Aorta (tissue), 5 donors: ENCODE data around the gene TAS1R3. TPM values are rescaled to one million over a fixed set of nuclear protein-coding genes. Genes with fewer than 3 reads are reported as not detected.
A peak's percentile ranks its signal among the peaks of the same experiment; 100 is the strongest.
"Not testable (repeated sequence)": the region's sequence is repeated elsewhere in the genome, so short reads cannot be mapped to it uniquely, and the experiment has no call there.

Experiments used
- ATAC-seq: fragments of 200-7000 bp; cut with Tn5 transposase; one replicate; pipeline ENCODE4 v1.9.1; 2022; ENCODE audit warnings: moderate library complexity; ENCODE audit not compliant: low FRiP score
- DNase-seq, 2 donors: peaks; one replicate each; pipeline ENCODE4 v3.0.0-alpha.2; 2020
- H3K27ac ChIP-seq, 2 donors: one replicate each; pipeline ENCODE4 v1.5.1; 2013; ENCODE audit warnings: low read length in 2 of 2, mild to moderate bottlenecking in 2 of 2, moderate library complexity in 2 of 2, control low read depth in 1 of 2, inconsistent platforms in 1 of 2, low read depth in 1 of 2
- H3K27me3 ChIP-seq, 2 donors: one replicate each; pipeline ENCODE4 v1.6.1; 2013; ENCODE audit warnings: control low read depth in 1 of 2, low read length in 1 of 2, mild to moderate bottlenecking in 1 of 2, moderate library complexity in 1 of 2; ENCODE audit not compliant: insufficient read depth in 2 of 2, control insufficient read depth in 1 of 2
- H3K36me3 ChIP-seq, 2 donors: one replicate each; pipeline ENCODE4 v1.6.1; 2013; ENCODE audit warnings: control low read depth in 1 of 2, low read length in 1 of 2, mild to moderate bottlenecking in 1 of 2; ENCODE audit not compliant: insufficient read depth in 2 of 2, control insufficient read depth in 1 of 2
- H3K4me1 ChIP-seq, 2 donors: one replicate each; pipeline ENCODE4 v1.6.1; 2013; ENCODE audit warnings: low read length in 2 of 2, control low read depth in 1 of 2, mild to moderate bottlenecking in 1 of 2, moderate library complexity in 1 of 2; ENCODE audit not compliant: insufficient read depth in 2 of 2, control insufficient read depth in 1 of 2
- H3K4me3 ChIP-seq, 2 donors: one replicate each; pipeline ENCODE4 v1.5.1; 2013; ENCODE audit warnings: low read length in 2 of 2, control low read depth in 1 of 2, mild to moderate bottlenecking in 1 of 2
- H3K9me3 ChIP-seq: one replicate; pipeline ENCODE4 v1.6.1; 2013; ENCODE audit warnings: mild to moderate bottlenecking, low read length; ENCODE audit not compliant: control insufficient read depth
- WGBS, 2 donors: extraction: QIAGEN DNeasy Blood & Tissue Kit; methylation state at CpG; one replicate each; pipeline ENCODE4 v1.1.7; 2013; 5-methylcytosine and 5-hydroxymethylcytosine counted together
- intact Hi-C, 2 donors: fragments of 100-400 bp; cut with DNase I; formaldehyde crosslinking; loops; one replicate each; pipeline versions ENCODE4 v1.14.2 to v1.15.0; 2022
- polyA plus RNA-seq, 2 donors: library from polyadenylated mRNA; stranded (reverse); fragments of 200-250 nt; gene quantifications; one replicate each; pipeline ENCODE4 v1.2.3, GENCODE V29; 2013
- total RNA-seq, 2 donors: library from RNA; stranded (reverse); fragmentation: NEBNext Ultra II Directional; extraction: Animal tissue kit (Norgen Biotek cat#: 25700); gene quantifications; one replicate each; pipeline ENCODE4 v1.2.1, GENCODE V29; 2021
- donor health status: healthy with polysubstance abuse.
- donor health status: Bipolar disorder and iron deficiency.
- donor health status: DM: no; HTN: no; CAD: no.
- donor health status: DM: no; HTN: no; CAD: no.
- donor health status: DM: yes; HTN: yes; CAD: no.

Gene TAS1R3
- total and polyA plus RNA-seq, 4 donors = 0.24 to 0.36 (median 0.28) TPM

DNA sequence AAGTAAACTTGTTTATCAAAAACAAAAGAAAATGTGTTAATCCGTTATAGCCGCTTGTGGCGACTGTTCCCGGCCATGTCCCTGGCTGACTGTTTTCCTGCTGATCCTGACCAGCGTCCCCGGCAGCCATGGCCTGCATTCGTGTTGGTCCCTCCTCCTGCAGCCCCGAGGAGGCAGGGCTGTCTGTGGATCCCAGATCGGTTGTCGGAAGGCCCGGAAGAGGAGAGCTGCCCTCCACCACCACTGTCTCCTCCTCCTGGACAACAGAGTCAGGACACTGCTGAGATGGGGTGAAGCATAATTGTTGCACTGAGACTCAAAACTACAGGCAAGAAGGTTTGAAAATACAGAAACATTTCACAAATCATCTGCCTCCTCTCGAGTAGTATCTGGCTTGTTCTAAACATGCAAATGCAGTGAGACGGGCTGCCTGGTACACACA is 30.9 kb downstream of the TAS1R3 start:
- no peak overlapping the region for H3K4me3 ChIP-seq
- ATAC-seq = no peak
- WGBS, 2 donors = 31 to 47% methylated on average over 13 of the region's 13 CpGs
- no peaks in the 10 kb centered on the region for H3K4me1 ChIP-seq
- no peaks in the 10 kb centered on the region for H3K27me3 ChIP-seq
- no peak overlapping the region for H3K27ac ChIP-seq
- H3K36me3 ChIP-seq = no peaks in the 10 kb centered on the region
- no peaks in the 10 kb centered on the region for H3K9me3 ChIP-seq
- DNase-seq = peak; percentile 69 to 78
- intact Hi-C loops = no loop called here

DNA sequence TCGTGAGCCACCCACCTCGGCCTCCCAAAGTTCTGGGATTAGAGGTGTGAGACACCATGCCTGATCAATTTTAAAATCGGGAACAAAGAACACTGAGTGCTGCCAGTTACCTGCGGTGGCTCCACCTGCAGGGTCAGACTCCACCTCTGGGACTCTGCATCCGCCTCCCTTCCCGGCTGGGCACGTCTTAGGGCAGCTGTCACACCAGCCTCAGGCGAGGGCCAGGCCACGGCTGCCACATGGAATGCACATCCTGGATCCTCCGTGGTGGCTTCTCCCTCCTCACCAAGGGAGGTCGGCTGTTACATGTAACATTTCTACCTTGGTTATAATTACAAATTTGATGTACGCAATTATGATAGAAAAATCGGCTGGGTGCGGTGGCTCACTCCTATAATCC is 33.2 kb downstream of the TAS1R3 start:
- intact Hi-C loops = no loop called here
- ATAC-seq = no peak
- 84 to 85% methylated on average over 14 of the region's 14 CpGs for WGBS, 2 donors

DNA sequence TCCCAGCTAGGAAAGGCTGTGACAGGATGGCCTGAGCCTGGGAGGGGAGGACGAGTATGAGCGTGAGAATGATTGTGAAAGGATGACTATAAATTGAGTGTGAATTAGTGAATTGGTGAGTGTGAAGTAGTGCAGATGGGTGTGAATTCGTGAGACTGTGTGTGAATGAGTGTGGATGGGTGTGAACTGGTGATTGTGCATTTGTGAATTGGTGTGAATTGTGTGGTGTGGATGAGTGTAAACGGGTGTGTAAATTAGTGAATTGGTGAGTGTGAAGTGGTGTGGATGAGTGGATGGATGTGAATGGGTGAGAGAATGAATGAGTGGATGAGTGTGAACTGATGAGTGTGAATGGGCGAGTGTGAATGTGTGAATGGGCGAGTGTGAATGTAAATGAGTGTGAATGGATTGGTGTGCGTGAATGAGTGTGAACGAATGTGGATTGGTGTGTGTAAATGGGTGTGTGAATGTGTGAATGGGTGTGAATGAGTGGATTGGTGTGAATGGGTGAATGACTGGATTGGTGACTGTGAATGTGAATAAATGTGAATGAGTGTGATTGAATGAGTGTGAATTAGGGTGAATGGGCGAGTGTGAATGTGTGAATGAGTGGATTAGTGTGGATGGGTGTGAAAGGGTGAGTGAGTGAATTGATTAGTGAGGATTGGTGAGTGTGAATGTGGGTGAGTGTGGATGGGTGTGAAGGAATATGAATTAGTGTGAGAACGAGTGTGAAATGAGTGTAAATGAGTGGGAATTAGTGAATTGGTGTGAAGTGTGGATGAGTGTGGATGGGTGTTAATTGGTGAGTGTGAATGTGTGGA is 35.0 kb downstream of the TAS1R3 start:
- WGBS, 2 donors = 83 to 85% methylated on average over 10 of the region's 10 CpGs
- no peaks in the 10 kb centered on the region for H3K27me3 ChIP-seq
- ATAC-seq = no peak

More for the DNA sequence above, 33.2 kb downstream of the TAS1R3 start:
- no peaks in the 10 kb centered on the region for H3K27me3 ChIP-seq
- H3K36me3 ChIP-seq = no peaks in the 10 kb centered on the region
- no peak for DNase-seq
- no peak overlapping the region for H3K4me3 ChIP-seq
- no peaks in the 10 kb centered on the region for H3K4me1 ChIP-seq
- H3K9me3 ChIP-seq = no peaks in the 10 kb centered on the region
- H3K27ac ChIP-seq = no peak overlapping the region

DNA sequence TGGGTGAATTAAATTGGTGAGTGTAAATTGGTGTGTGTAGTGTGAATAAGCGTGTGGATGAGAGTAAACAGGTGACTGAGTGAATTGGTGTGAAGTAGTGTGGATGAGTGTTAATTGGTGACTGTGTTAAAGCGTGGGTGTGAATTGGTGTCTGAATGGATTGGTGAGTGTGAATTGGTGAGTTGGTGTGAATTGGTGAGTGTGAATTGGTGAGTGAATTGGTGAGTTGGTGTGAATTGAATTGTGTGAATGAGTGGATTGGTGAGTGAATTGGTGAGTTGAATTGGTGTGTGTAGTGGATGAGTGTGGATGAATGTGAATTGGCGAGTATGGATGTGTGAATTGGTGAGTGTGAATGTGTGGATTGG is 35.6 kb downstream of the TAS1R3 start:
- WGBS, 2 donors = 97 to 98% methylated on average over 3 of the region's 3 CpGs
- DNase-seq (no peak), ATAC-seq (no peak)
- Histone ChIP-seq H3K27ac (no peak overlapping the region), H3K4me1 (no peaks in the 10 kb centered on the region), H3K36me3 (no peaks in the 10 kb centered on the region), H3K4me3 (no peak overlapping the region), H3K9me3 (no peaks in the 10 kb centered on the region), H3K27me3 (no peaks in the 10 kb centered on the region)
- intact Hi-C loops = no loop called here

More for the DNA sequence above, 35.0 kb downstream of the TAS1R3 start:
- DNase-seq = no peak
- Histone ChIP-seq H3K36me3 (no peaks in the 10 kb centered on the region), H3K27ac (no peak overlapping the region), H3K4me3 (no peak overlapping the region), H3K4me1 (no peaks in the 10 kb centered on the region), H3K9me3 (no peaks in the 10 kb centered on the region)
- intact Hi-C loops = no loop called here

DNA sequence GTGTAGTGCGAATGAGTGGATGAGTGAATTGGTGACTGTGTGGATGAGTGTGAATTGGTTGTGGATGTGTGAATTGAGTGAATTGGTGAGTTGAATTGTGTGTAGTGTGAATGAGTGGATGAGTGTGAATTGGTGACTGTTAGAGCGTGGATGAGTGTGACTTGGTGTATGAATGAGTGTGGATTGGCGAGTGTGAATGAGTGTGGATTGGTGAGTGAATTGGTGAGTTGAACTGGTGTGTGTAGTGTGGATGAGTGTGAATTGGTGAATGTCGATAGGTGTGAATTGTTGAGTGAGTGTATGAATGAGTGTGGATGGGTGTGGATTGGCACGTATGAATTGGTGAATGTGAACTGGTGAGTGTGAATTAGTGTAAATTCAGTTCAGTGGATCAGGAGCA is 36.2 kb downstream of the TAS1R3 start:
- intact Hi-C loops = no loop called here
- WGBS, 2 donors = 97 to 98% methylated on average over 5 of the region's 5 CpGs
- ATAC-seq = no peak

DNA sequence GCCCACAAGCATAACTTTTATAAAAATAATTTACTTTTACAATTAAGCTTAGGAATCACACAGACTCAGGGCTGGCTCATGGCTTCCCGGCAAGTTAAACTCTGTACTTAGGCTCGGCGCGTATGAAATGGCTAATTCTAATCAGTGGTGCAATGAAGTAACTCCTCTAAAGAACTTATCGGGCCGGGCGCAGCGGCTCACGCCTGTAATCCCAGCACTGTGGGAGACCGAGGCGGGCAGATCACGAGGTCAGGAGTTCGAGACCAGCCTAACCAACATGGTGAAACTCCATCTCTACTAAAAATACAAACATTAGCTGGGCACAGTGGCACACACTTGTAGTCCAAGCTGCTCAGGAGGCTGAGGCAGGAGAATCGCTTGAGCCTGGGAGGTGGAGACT is 39.0 kb downstream of the TAS1R3 start:
- intact Hi-C loops, H3K27me3 ChIP-seq, H3K27ac ChIP-seq, H3K4me1 ChIP-seq, H3K36me3 ChIP-seq, ATAC-seq, DNase-seq, H3K4me3 ChIP-seq, H3K9me3 ChIP-seq: not testable (repeated sequence)
- WGBS, 2 donors = 91 to 93% methylated on average over 14 of the region's 14 CpGs

More for the DNA sequence above, 36.2 kb downstream of the TAS1R3 start:
- Histone ChIP-seq H3K27ac (no peak overlapping the region), H3K9me3 (no peaks in the 10 kb centered on the region), H3K36me3 (no peaks in the 10 kb centered on the region), H3K27me3 (no peaks in the 10 kb centered on the region), H3K4me1 (no peaks in the 10 kb centered on the region), H3K4me3 (no peak overlapping the region)
- no peak for DNase-seq

DNA sequence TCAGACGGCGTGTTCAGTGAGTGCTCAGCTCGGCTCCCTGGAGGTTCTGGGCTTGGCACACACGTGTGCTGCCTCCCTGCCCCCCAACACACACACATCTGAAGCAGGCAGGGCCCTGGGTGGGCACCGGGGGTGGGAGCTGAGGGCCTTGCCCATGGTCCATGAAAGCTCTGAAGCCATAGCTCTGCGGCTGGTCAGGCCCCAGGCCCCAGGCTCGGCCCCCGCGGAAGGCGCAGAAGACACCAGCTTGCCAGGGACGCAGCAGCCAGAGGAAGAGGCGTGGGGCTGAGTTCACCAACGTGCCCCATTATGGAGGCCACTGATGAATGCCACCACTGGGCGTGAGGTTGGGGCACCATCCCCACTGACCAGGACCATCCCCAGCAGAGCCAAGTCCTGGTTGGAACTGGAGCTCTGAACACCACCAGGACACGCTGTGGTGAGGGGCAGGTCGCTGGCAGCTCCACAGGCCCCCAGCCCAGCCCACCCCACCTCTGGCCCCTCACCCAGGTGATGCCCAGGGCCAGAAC is 39.8 kb downstream of the TAS1R3 start:
- no peaks in the 10 kb centered on the region for H3K9me3 ChIP-seq
- intact Hi-C loops = no loop called here
- ATAC-seq = no peak
- H3K27ac ChIP-seq = no peak overlapping the region
- H3K4me3 ChIP-seq = no peak overlapping the region
- no peaks in the 10 kb centered on the region for H3K4me1 ChIP-seq
- no peaks in the 10 kb centered on the region for H3K27me3 ChIP-seq
- no peaks in the 10 kb centered on the region for H3K36me3 ChIP-seq
- 79 to 80% methylated on average over 13 to 16 of the region's 16 CpGs for WGBS, 2 donors
- no peak for DNase-seq

DNA sequence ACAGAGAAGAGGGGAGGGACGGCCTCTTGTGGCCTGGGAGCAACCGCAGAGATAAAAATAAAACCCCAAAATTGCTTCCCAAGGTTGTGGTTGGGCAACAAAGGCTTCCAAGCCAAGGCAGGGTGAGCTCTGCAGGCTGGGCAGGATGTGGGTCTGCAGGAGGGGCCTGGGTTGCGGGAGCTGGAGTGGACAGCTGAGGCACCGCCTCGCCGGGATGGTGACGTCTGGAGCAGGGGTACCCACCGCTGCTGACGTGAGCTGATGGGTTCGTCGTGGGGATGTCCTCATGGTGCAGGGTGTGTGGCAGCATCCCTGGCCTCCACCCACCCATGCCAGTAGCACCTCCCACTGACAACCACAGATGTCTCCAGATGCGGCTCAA is 40.3 kb downstream of the TAS1R3 start:
- intact Hi-C loops = no loop called here
- H3K27me3 ChIP-seq = no peaks in the 10 kb centered on the region
- no peak for ATAC-seq
- H3K4me3 ChIP-seq = no peak overlapping the region
- no peak overlapping the region for H3K27ac ChIP-seq
- H3K9me3 ChIP-seq = no peaks in the 10 kb centered on the region
- no peaks in the 10 kb centered on the region for H3K4me1 ChIP-seq
- H3K36me3 ChIP-seq = no peaks in the 10 kb centered on the region
- WGBS, 2 donors = 68 to 69% methylated on average over 12 of the region's 12 CpGs
- DNase-seq = no peak
